HUES48 (cell line): ENCODE data around the gene RRP1.

Source experiments
- H3K27ac ChIP-seq: one replicate; pipeline ENCODE4 v1.7.0; 2013; ENCODE audit warnings: low read depth, low read length, inconsistent platforms
- H3K27me3 ChIP-seq: 2 replicates; pipeline ENCODE4 v1.6.1; 2013; ENCODE audit warnings: mild to moderate bottlenecking, low read length; ENCODE audit not compliant: control insufficient read depth, insufficient read depth
- H3K36me3 ChIP-seq: 2 replicates; pipeline ENCODE4 v1.6.1; 2013; ENCODE audit warnings: low read length; ENCODE audit not compliant: control insufficient read depth, insufficient read depth
- H3K4me1 ChIP-seq: 2 replicates; pipeline ENCODE4 v1.6.1; 2013; ENCODE audit warnings: mild to moderate bottlenecking, low read length; ENCODE audit not compliant: control insufficient read depth, insufficient read depth
- H3K4me3 ChIP-seq: 2 replicates; pipeline ENCODE4 v1.5.1; 2013; ENCODE audit warnings: mild to moderate bottlenecking, low read depth, low read length
- H3K9ac ChIP-seq: 2 replicates; pipeline ENCODE4 v1.6.1; 2013; ENCODE audit warnings: mild to moderate bottlenecking, low read depth, low read length, moderate library complexity
- H3K9me3 ChIP-seq: 2 replicates; pipeline ENCODE4 v1.6.1; 2013; ENCODE audit warnings: low read length; ENCODE audit not compliant: control insufficient read depth, insufficient read depth

The RRP1 gene, protein sequence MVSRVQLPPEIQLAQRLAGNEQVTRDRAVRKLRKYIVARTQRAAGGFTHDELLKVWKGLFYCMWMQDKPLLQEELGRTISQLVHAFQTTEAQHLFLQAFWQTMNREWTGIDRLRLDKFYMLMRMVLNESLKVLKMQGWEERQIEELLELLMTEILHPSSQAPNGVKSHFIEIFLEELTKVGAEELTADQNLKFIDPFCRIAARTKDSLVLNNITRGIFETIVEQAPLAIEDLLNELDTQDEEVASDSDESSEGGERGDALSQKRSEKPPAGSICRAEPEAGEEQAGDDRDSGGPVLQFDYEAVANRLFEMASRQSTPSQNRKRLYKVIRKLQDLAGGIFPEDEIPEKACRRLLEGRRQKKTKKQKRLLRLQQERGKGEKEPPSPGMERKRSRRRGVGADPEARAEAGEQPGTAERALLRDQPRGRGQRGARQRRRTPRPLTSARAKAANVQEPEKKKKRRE

DNA sequence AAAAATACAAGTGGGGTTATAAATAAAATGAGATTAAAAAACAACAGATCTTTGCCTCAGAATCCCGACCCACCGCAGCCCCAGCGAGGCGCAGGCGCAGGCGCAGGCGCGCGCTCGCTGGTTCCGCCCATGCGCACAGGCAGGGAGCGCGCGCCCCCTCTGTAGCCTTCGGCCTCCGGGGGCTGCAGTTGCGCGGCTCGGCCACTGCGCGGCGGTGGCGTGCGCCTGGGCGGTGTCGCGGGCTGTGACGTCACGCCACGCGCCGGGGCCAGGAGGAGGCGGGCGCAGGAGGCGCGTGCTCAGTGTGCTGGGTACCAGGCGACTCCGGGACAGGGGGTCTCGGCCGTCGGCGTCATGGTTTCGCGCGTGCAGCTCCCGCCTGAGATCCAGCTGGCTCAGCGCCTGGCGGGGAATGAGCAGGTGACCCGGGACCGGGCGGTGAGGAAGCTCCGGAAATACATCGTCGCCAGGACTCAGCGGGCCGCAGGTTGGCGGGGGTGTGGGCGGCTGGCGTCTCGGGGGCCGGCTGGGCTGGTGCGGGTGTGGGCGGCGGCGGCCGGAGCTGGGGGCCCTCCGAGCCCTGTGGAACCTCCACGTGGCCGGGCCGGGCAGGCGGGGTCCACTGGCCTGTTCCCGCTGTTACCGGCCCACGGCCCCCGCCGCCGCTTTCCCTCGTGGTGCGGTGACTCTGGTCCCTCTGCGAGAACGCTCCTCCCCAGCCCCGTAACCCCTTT is at the start of gene RRP1:
Gene RRP1, plus strand, starts transcription at position 302 of the 734 bp plus-strand sequence. Its CDS starts 53 bp downstream, at position 355.
- no peaks in the 10 kb centered on the region for H3K27me3 ChIP-seq
- H3K27ac ChIP-seq: peak within 1 kb of the TSS; percentile 84
- H3K4me1 ChIP-seq: peaks cover 6% of the 10 kb centered on the region; the same call in 1 of the 2 replicates
- no peaks in the 10 kb centered on the region for H3K9me3 ChIP-seq
- H3K36me3 ChIP-seq: peaks cover 35% of the 10 kb centered on the region
- H3K9ac ChIP-seq: peak within 1 kb of the TSS; percentile 91
- peak within 1 kb of the TSS; percentile 98 for H3K4me3 ChIP-seq

DNA sequence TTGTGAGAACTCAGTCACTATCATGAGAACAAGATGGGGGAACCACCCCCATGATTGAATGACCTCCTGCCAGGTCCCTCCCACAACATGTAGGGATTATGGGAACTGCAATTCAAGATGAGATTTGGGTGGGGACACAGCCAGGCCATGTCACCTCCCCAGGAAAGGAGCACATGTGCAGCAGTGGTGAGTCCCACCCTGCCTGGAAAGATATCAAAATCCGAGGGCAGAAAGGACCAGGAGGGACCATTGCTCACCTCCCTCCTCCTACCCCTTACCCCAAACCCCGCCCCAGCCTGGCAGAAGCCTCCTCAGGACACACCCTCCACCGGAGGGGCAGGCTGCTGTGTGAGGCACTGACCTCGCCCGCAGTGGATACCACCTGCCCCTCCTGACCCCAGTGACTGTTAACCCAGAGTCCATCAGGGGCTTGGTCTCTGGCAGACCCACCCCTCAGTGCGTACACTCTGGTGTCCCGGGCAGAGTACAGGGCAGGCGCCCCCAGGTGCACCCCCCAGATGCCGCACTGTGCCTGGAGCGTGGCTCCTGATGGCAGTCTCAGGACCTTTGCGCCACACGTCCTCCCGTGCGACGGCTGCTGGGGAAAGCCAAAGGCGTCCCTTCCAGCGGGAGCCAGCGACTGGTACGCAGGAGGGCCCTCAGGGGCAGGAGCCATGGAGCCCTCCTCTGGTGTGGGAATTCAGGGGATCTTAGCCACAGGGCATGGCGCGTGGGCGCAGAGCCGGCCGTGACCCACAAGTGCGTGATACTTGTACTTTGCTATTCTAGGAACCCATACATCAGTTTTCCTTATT is 49.5 kb upstream of the RRP1 start:
- Histone ChIP-seq H3K4me3 (no peak overlapping the region), H3K27me3 (no peaks in the 10 kb centered on the region), H3K4me1 (peaks cover 5% of the 10 kb centered on the region), H3K36me3 (peaks cover 13% of the 10 kb centered on the region), H3K27ac (peak overlapping the region; percentile 81), H3K9ac (no peak overlapping the region), H3K9me3 (no peaks in the 10 kb centered on the region)

DNA sequence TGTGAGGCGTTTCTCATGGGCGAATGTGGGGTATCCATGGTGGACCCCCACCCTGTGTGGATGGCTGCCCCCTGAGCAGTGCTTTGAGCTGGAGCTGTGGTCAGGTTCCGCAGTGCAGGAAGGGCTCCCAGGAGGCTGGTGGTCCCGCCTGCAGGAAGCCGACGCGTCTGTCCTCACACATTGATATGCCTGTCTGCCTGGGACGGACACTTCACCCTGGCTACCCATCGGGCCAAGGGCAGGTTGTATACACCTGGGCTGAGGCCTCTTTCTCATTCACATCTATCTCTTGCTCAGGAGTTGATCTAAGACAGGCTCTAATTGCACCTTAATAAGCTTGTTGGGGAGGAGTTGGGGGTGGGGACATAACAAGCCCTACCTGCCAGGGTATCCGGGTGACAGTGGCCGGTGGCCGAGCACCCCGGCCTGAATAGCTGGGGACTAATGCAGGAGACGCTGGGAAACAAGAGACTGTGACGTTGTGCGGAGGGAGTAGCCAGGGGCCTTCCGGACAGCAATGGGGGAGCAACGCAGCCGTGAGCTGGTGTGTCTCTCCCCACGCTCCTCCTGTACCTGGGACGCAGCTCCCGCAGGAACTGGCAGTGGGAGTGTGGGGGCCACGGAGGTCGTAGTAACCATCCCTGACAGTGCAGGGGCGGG is 48.8 kb upstream of the RRP1 start:
- Histone ChIP-seq H3K4me1 (peaks cover 5% of the 10 kb centered on the region), H3K9ac (no peak overlapping the region), H3K9me3 (no peaks in the 10 kb centered on the region), H3K36me3 (peaks cover 19% of the 10 kb centered on the region), H3K27ac (peak overlapping the region; percentile 81), H3K4me3 (no peak overlapping the region), H3K27me3 (no peaks in the 10 kb centered on the region)

DNA sequence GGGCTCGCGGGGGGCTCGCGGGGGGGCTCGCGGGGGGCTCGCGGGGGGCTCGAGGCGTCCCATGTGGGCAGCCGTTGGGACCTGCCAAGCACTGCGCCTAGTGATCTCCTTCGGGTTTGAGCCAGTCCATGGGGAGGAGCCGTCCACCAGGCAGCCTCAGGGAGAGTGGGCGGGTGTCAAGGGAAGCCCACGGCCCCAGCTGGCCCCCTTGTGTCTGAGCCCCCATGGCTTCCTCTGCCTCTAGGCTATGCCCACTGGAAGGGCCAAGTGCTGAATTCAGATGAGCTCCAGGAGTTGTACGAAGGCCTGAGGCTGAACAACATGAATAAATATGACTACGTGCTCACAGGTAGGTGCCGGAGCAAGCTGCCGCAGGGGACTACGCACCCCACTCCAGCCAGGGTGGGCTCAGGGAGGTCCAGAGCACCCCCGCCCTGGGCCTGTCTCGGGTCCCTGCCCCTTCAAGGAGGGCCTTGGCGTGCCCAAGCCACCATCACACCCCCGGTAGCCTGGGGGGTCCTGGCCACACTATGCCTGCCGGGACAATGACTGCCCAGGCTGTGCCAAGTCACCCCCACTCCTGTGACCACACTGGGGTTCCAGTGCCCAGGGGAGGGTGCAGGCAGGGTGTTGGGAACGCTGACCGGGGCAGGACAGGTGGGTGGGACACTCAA is 47.8 kb upstream of the RRP1 start:
- Histone ChIP-seq H3K9ac (no peak overlapping the region), H3K27ac (no peak overlapping the region)

DNA sequence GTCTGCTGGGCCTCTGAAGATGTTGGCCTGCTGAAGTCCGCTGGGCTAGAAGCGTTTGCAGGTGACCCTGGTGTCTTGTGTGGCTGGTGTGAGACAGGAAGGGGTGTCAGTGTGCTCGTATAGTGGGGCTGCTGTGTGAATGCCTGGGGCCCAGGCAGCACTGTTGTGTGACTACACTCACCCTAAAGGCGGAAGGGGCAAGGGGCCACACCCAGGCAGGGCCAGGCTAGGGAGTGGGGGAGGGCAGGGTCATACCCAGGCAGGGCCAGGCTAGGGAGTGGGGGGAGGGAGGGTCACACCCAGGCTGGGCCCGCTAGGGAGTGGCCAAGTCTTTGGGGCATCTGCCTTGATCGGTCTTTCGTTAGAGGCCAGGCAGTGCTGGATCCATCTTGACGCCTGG is 45.4 kb upstream of the RRP1 start:
- Histone ChIP-seq H3K27me3 (no peaks in the 10 kb centered on the region), H3K27ac (no peak overlapping the region), H3K36me3 (peaks cover 44% of the 10 kb centered on the region), H3K9me3 (no peaks in the 10 kb centered on the region), H3K9ac (no peak overlapping the region), H3K4me3 (no peak overlapping the region), H3K4me1 (peaks cover 5% of the 10 kb centered on the region)

More for the DNA sequence above, 47.8 kb upstream of the RRP1 start:
- Histone ChIP-seq H3K27me3 (no peaks in the 10 kb centered on the region), H3K9me3 (no peaks in the 10 kb centered on the region), H3K4me1 (peaks cover 5% of the 10 kb centered on the region), H3K4me3 (no peak overlapping the region), H3K36me3 (peaks cover 29% of the 10 kb centered on the region)

DNA sequence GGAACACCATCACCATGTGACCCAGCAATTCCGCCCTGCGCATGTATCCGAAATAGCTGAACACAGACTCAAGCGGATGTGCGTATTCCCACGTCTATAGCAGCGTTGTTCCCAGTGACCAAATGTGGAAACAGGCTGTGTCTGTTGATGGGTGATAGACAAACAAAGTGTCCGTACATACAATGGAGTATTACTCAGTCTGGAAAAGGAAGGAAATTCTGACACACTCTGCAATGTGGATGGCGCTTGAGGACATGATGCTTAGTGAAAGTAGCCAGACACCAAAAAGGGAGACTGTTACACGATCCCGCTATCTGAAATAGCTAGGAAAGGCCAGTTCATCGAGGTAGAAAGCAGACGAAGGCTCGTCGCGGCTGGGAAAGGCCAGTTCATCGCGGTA is 44.7 kb upstream of the RRP1 start:
- Histone ChIP-seq H3K36me3 (peaks cover 44% of the 10 kb centered on the region), H3K4me1 (peaks cover 5% of the 10 kb centered on the region), H3K4me3 (no peak overlapping the region), H3K9me3 (no peaks in the 10 kb centered on the region), H3K27ac (no peak overlapping the region), H3K9ac (no peak overlapping the region), H3K27me3 (no peaks in the 10 kb centered on the region)

DNA sequence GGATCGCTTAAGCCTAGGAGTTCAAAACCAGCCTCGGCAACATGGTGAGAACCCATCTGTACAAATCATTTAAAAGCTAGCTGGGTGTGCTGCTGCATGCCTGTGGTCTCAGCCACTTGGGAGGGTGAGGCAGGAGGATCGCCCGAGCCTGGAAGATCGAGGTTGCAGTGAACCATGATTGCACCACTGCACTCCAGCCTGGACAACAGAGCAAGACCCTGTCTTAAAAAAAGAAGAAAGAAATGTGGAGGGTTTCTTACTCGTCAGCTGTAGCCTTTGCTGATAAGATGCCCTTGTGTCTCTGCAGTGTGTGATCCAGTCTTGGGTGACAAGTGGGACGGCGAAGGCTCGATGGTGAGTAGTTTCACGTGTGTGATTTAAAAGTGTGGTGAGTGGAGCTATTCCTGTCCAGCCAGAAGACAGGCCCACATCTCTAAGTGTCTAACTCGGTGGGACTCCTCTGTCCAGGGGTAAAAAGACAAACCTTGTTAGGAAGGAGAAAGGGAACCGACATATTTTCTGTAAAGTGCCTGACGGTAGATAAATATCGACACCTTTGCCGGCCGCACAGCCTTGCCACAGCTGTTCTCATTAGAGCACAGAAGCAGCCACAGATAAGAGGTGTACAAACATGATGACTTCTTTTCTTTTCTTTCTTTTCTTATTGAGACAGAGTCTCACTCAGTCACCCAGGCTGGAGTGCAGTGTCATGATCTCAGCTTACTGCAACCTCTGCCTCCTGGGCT is 43.4 kb upstream of the RRP1 start:
- Histone ChIP-seq H3K4me3 (no peak overlapping the region), H3K9me3 (no peaks in the 10 kb centered on the region), H3K4me1 (no peaks in the 10 kb centered on the region), H3K36me3 (peaks cover 52% of the 10 kb centered on the region), H3K9ac (no peak overlapping the region), H3K27ac (no peak overlapping the region), H3K27me3 (no peaks in the 10 kb centered on the region)

DNA sequence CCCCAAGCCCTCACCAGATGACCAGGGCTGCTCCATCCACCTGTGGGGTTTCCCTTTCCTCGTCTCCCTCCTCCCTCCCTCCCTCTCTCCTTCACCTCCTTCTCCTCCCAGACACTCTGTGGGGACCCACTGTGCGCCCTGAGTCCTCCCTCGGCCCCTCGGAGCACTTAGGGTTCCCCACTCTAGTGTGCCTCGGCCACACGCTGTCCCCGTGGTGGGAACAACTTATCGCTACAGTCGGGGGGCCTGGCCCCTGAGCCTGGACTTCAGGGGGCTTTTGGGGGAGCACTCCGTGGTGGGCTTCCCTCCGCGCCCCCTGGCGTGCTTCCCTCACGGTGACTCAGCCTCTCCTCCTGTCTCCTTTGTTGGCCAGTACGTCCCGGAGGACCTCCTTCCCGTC is 40.8 kb upstream of the RRP1 start:
- no peaks in the 10 kb centered on the region for H3K4me1 ChIP-seq
- no peaks in the 10 kb centered on the region for H3K9me3 ChIP-seq
- H3K4me3 ChIP-seq: no peak overlapping the region
- H3K9ac ChIP-seq: no peak overlapping the region
- no peaks in the 10 kb centered on the region for H3K27me3 ChIP-seq
- peaks cover 67% of the 10 kb centered on the region for H3K36me3 ChIP-seq
- no peak overlapping the region for H3K27ac ChIP-seq

DNA sequence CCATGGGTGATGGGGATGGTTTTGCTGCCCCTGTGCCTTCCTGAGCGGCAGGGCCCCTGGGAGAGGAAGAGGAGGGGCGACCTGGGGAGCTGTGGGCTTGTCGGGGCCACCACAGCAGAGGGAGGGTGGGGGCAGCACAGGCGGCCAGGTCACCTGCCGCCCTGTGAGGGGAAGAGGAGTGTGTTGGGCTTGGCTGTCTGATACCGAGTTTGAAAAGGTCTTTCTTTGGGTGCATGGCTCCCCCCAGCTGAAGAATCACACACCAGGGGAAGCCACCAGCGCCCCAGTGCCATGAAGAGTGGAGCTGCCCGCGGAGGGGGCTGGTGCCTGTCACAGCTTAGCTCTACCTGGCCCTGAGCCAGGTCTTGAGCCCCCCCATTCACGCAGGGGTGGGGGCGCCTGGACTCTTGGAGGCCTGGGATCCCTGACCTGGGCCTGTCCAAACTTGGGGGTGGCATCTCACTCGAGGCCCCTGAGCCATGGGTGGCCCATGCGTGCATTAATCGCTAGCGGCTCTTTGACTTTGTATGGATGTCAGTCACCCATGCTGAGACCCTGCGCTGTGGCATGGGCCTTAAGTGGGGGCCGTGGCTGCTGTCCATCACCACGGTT is 39.6 kb upstream of the RRP1 start:
- H3K27ac ChIP-seq: no peak overlapping the region
- peaks cover 68% of the 10 kb centered on the region for H3K36me3 ChIP-seq
- no peaks in the 10 kb centered on the region for H3K27me3 ChIP-seq
- no peaks in the 10 kb centered on the region for H3K9me3 ChIP-seq
- no peaks in the 10 kb centered on the region for H3K4me1 ChIP-seq
- no peak overlapping the region for H3K9ac ChIP-seq
- H3K4me3 ChIP-seq: no peak overlapping the region
